Cardiac ventricle fibroblast (primary cell): ENCODE results near the gene NOM1. TPM values are rescaled to one million over a fixed set of nuclear protein-coding genes. Genes with fewer than 3 reads are reported as not detected.

Experiments
- total RNA-seq: library from RNA; depleted of rRNA; stranded (reverse); fragments of >200 nt; gene quantifications from 2 replicates; pipeline ENCODE4 v1.2.3, GENCODE V29; 2015

Gene NOM1, protein sequence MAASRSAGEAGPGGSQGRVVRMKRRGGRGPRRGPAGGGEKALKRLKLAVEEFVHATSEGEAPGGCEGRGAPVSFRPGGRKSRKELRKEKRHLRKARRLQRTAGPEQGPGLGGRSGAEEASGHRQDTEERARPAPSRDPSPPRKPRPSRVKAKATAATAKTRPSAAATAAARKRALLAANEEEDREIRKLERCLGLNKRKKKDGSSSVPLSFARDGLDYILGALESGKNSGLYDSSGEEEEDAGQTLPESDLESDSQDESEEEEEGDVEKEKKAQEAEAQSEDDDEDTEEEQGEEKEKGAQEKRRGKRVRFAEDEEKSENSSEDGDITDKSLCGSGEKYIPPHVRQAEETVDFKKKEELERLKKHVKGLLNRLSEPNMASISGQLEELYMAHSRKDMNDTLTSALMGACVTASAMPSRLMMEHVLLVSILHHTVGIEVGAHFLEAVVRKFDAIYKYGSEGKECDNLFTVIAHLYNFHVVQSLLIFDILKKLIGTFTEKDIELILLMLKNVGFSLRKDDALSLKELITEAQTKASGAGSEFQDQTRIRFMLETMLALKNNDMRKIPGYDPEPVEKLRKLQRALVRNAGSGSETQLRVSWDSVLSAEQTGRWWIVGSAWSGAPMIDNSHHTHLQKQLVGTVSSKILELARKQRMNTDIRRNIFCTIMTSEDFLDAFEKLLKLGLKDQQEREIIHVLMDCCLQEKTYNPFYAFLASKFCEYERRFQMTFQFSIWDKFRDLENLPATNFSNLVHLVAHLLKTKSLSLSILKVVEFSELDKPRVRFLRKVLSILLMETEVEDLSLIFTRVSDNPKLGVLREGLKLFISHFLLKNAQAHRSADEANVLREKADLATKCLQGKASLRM
- 5.5 and 7.8 TPM in 2 replicates for total RNA-seq

DNA sequence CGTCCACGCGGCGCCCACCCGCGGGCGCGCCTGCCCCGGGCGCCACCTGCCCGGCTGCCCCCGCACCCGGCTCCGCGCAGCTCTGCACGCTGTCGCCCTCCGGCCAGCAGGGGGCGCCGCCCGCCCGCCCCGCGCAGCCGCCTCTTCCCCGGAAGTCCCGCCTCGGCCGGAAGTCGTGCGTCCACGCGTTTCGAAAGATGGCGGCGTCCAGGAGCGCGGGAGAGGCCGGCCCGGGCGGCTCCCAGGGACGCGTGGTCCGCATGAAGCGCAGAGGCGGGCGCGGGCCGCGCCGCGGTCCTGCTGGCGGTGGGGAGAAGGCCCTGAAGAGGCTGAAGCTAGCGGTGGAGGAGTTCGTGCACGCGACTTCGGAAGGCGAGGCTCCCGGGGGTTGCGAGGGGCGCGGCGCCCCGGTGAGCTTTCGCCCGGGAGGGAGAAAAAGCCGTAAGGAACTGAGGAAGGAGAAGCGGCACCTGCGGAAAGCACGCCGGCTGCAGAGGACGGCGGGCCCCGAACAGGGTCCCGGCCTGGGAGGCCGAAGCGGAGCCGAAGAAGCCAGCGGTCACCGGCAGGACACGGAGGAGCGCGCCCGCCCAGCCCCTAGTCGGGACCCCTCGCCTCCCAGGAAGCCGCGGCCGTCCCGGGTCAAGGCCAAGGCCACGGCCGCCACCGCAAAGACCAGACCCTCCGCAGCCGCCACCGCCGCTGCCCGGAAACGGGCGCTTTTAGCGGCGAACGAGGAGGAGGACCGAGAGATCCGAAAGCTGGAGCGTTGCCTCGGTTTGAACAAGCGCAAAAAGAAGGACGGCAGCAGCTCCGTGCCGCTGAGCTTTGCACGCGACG is at the start of gene NOM1:
Gene NOM1 (plus strand): TSS at position 172 of the 840 bp plus-strand sequence. CDS start 26 bp downstream, at position 198.

DNA sequence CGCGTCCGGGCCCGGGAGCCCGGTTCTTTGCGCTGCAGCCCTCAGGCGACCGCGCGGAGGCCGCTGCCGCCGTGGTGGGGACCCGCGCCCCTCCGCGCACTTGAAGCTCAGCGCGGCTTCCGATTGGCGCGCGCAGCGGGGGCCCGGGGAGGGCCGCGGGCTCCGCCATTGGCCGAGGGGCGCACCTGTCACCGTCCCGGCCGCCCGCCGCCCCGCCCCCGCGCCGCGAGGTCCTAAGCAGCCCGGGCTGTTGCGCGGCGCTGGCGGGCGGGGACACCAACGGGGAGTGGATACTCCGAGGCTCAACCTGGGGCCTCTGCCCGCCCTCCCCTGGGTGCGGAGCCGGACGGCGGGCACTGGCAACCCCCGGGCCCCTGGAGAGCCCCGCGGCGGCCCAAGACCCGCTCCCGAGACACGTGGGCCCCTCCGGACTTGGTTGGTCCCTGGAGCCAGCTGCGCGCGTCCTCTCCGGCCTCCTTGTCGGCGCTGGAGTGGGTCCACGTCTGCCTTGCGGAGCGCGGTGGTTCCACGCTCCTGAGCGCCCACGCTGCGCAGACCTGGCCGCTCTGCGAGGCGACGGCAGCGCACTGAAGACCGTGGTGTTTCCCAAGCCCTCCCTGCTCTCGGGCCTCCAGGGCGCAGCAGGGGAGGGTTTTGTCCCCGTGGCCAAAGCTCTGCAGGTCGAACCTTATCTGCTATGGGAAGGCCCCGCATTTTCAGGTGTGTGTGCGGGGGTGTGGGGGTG is 61.2 kb downstream of the NOM1 start, which contains the start of gene MNX1:
Gene MNX1 (minus strand): TSS at position 76 of the 745 bp plus-strand sequence. CDS start 313 bp downstream, outside the sequence.

Other genes starting within 250 kb of the NOM1 start
- 30.1 and 31.8 TPM in 2 replicates for gene LMBR1, start 56.5 kb upstream of the NOM1 start, total RNA-seq
- not detected in 2 replicates for gene MNX1, start 61.0 kb downstream of the NOM1 start, total RNA-seq
- gene UBE3C, start 189.2 kb downstream of the NOM1 start, total RNA-seq, result 37.3 and 49.9 TPM in 2 replicates